ENCODE measurements around the gene RAB7A. TPM values are rescaled to one million over a fixed set of nuclear protein-coding genes. Genes with fewer than 3 reads are reported as not detected.
A peak's percentile ranks its signal among the peaks of the same experiment; 100 is the strongest.
"Not testable (repeated sequence)": the region's sequence is repeated elsewhere in the genome, so short reads cannot be mapped to it uniquely, and the experiment has no call there.

RAB7A gene
- total and polyA plus RNA-seq, 8 donors: 33.6 to 166 (median 103) TPM

DNA sequence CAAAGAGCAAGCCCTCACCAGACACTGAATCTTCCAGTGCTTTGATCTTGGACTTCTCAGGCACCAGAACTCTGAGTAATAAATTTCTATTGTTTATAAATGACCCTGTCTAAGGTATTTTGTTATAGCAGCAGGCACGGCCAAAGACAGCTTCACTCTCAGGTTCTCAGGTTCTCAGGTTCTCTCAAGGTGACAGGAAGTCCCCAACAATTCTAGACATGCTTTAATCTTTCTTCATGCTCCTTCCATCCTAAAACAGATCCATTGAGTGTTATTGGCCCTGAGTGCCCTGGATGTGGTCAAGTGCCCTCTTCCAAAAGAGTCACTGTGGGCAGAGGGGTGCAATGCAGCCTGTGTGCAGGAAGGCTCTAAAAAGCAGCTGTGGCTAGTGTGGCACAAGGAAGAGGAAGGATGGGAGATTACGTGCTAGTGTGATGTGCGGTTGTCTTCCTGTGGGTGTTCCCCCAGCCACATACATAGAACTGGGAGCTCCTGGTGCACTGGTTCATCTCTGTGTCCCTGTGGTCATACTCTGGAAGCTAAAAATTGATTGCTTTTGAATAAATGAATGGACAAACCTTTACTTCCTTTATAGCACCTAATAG lies 11.0 kb upstream of the RAB7A start:
- no peak overlapping the region for H3K4me3 ChIP-seq
- peaks cover 0 to 5% (median 0%) of the 10 kb centered on the region in 3 donors for H3K27me3 ChIP-seq
- no peaks in the 10 kb centered on the region for H3K9me3 ChIP-seq
- no peaks in the 10 kb centered on the region for H3K36me3 ChIP-seq
- no peak overlapping the region for H3K27ac ChIP-seq
- 63 to 97% (median 78%) methylated on average over 3 of the region's 3 CpGs for whole genome bisulfite sequencing, 5 donors
- H3K4me1 ChIP-seq: peaks cover 0 to 8% (median 1%) of the 10 kb centered on the region in 4 donors
- DNase-seq: peak in 1 of 2 donors; percentile 28
- TF ChIP-seq POLR2AphosphoS5 (IDR thresholded peaks at IDR 0.05) (no peak), EP300 (IDR thresholded peaks at IDR 0.05) (no peak), POLR2A (IDR thresholded peaks at IDR 0.05) (no peak)
- TF ChIP-seq, protein P1, sequence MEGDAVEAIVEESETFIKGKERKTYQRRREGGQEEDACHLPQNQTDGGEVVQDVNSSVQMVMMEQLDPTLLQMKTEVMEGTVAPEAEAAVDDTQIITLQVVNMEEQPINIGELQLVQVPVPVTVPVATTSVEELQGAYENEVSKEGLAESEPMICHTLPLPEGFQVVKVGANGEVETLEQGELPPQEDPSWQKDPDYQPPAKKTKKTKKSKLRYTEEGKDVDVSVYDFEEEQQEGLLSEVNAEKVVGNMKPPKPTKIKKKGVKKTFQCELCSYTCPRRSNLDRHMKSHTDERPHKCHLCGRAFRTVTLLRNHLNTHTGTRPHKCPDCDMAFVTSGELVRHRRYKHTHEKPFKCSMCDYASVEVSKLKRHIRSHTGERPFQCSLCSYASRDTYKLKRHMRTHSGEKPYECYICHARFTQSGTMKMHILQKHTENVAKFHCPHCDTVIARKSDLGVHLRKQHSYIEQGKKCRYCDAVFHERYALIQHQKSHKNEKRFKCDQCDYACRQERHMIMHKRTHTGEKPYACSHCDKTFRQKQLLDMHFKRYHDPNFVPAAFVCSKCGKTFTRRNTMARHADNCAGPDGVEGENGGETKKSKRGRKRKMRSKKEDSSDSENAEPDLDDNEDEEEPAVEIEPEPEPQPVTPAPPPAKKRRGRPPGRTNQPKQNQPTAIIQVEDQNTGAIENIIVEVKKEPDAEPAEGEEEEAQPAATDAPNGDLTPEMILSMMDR (IDR thresholded peaks at IDR 0.05): no peak
- intact Hi-C loops (cut with DNase I; ENCODE audit: low total_unique reads): no loop called here

DNA sequence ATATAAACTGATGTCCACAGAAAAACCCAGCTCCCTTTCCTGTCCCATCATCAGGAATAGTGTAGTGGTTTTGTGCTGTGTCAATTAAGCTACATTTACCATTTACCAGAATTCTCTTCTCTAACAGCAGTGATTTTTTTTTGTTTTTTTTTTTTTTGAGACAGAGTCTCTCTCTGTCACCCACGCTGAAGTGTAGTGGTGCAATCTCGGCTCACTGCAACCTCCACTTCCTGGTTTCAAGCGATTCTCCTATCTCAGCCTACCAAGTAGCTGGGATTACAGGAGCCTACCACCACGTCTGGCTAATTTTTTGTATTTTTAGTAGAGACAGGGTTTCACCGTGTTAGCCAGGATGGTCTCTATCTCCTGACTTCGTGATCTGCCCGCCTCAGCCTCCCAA lies 7.1 kb upstream of the RAB7A start:
- intact Hi-C loops (cut with DNase I; ENCODE audit: low total_unique reads): not testable (repeated sequence)
- 66 to 72% (median 70%) methylated on average over 7 of the region's 7 CpGs for WGBS, 5 donors

DNA sequence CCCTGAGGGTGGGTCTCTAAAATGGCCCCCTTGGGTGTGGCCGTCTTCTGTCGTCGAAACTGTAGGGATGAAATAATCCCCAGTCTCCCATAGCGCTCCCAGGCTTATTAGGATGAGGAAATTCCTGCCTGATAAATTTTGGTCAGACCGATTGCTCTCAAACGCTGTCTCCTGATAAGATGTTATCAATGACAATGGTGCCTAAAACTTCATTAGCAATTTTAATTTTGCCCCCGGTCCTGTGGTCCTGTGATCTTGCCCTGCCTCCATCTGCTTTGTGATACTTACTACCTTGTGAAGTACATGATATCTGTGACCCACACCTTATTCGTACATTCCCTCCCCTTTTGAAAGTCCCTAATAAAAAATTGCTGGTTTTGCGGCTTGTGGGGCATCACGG lies 5.1 kb upstream of the RAB7A start:
- Histone ChIP-seq H3K9me3 (no peaks in the 10 kb centered on the region), H3K4me3 (no peak overlapping the region), H3K27me3 (no peaks in the 10 kb centered on the region), H3K4me1 (peaks cover 0 to 3% (median 0%) of the 10 kb centered on the region in 4 donors), H3K36me3 (no peaks in the 10 kb centered on the region), H3K27ac (no peak overlapping the region)
- DNase-seq: no peak
- TF ChIP-seq, protein P1 (IDR thresholded peaks at IDR 0.05): no peak
- no peak for TF ChIP-seq POLR2A (IDR thresholded peaks at IDR 0.05)
- no peak for TF ChIP-seq POLR2AphosphoS5 (IDR thresholded peaks at IDR 0.05)
- TF ChIP-seq EP300 (IDR thresholded peaks at IDR 0.05): no peak
- WGBS, 5 donors: 39 to 54% (median 45%) methylated on average over 10 of the region's 10 CpGs
- intact Hi-C loops (cut with DNase I; ENCODE audit: low total_unique reads): no loop called here

More for the DNA sequence above, 7.1 kb upstream of the RAB7A start:
- DNase-seq, H3K27ac ChIP-seq, H3K9me3 ChIP-seq, H3K36me3 ChIP-seq, H3K4me3 ChIP-seq, H3K27me3 ChIP-seq, H3K4me1 ChIP-seq: not testable (repeated sequence)

DNA sequence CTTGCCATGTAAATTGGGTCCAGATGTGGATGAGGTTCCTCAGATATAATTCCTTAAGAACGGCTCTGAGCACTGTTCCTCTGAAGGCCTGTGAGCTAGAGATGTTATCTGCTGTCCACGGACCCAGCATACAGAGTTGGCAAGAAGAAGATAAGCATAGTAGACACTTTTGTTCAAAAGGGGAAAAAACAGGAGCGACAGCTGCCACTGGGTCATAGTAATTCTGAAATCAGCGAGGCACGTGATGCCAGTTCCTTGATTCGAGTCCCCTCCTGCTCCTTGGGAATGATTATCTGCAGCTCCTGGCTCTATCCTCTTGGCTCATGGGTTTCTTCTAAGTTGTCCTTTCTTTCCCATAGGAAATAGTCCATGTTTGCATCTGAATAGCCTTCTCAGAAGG lies 2.5 kb upstream of the RAB7A start:
- TF ChIP-seq EP300 (IDR thresholded peaks at IDR 0.05) (no peak), POLR2AphosphoS5 (IDR thresholded peaks at IDR 0.05) (no peak), POLR2A (IDR thresholded peaks at IDR 0.05) (no peak)
- TF ChIP-seq, protein P1 (IDR thresholded peaks at IDR 0.05): no peak
- intact Hi-C loops (cut with DNase I; ENCODE audit: low total_unique reads): no loop called here

DNA sequence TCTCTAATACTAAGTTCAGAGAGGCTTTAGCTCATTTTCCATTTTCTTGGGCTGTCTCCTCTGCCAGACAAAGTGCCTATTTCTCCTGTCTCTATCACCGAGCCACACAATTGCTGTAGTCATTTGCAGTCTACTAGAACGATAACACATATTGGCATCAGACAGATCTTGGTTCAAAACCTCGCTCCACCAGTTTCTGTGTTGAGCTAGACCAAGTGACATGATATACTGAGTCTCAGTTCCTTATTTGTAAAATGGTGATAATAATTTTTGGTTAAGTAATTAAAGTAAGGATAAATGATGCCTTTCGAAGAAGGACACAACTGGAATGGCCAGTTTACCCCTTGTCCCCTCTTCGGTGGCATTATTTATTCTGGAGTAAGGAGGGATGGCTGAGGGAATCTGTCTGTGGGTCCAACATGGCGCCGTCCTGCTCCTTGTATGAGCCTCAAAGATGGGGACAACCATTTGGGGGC lies 398 bp upstream of the RAB7A start:
- DNase-seq: no peak
- TF ChIP-seq POLR2AphosphoS5 (IDR thresholded peaks at IDR 0.05): no peak
- TF ChIP-seq, protein P1 (IDR thresholded peaks at IDR 0.05): peak in 1 of 7 experiments; percentile 20
- TF ChIP-seq POLR2A (IDR thresholded peaks at IDR 0.05): no peak
- H3K4me1 ChIP-seq: peaks cover 28 to 38% (median 35%) of the 10 kb centered on the region in 4 donors
- H3K4me3 ChIP-seq: peak overlapping the region; percentile 76 to 99 (median 96)
- H3K27me3 ChIP-seq: no peaks in the 10 kb centered on the region
- H3K27ac ChIP-seq: peak overlapping the region; percentile 62 to 100 (median 99)
- no peaks in the 10 kb centered on the region for H3K9me3 ChIP-seq
- intact Hi-C loops (cut with DNase I; ENCODE audit: low total_unique reads): no loop called here
- WGBS, 5 donors: 49 to 52% (median 51%) methylated on average over 7 of the region's 7 CpGs
- H3K36me3 ChIP-seq: no peaks in the 10 kb centered on the region

More for the DNA sequence above, 2.5 kb upstream of the RAB7A start:
- Histone ChIP-seq H3K9me3 (no peaks in the 10 kb centered on the region), H3K4me3 (no peak overlapping the region), H3K27me3 (no peaks in the 10 kb centered on the region), H3K36me3 (no peaks in the 10 kb centered on the region), H3K27ac (no peak overlapping the region), H3K4me1 (peaks cover 14 to 17% (median 16%) of the 10 kb centered on the region in 4 donors)
- 84 to 92% (median 85%) methylated on average over 6 of the region's 6 CpGs for WGBS, 5 donors
- no peak for DNase-seq

All from stomach (tissue), 9 donors.